Middle frontal gyrus (tissue), 1 donor: Measurements from ENCODE around the gene RUBCN.
"Not testable (repeated sequence)": the region's sequence is repeated elsewhere in the genome, so short reads cannot be mapped to it uniquely, and the experiment has no call there.

Experiments used
- DNase-seq: peaks from one replicate; pipeline ENCODE4 v3.0.0-alpha.2; 2015; ENCODE audit warnings: low spot score; ENCODE audit errors: extremely low spot score

Gene RUBCN

GRCh38 chr3:197686899-197687298 lies 49.8 kb downstream of the RUBCN start:
- no peak for DNase-seq

GRCh38 chr3:197685546-197685945 lies 51.2 kb downstream of the RUBCN start:
- no peak for DNase-seq

GRCh38 chr3:197683191-197683590 lies 53.5 kb downstream of the RUBCN start:
- DNase-seq, result no peak

- DNase-seq, result no peak
Measured at GRCh38 chr3:197682713-197683112, 54.0 kb downstream of the RUBCN start.

- DNase-seq, result no peak
Measured at GRCh38 chr3:197680955-197681521, 55.7 kb downstream of the RUBCN start.

- DNase-seq, result no peak
Measured at GRCh38 chr3:197675951-197676350, 60.8 kb downstream of the RUBCN start.

- no peak for DNase-seq
Measured at GRCh38 chr3:197675563-197675860, 61.2 kb downstream of the RUBCN start.

- DNase-seq, result no peak
Measured at GRCh38 chr3:197674741-197675562, 61.8 kb downstream of the RUBCN start.

GRCh38 chr3:197673170-197673569 lies 63.5 kb downstream of the RUBCN start:
- no peak for DNase-seq

- no peak for DNase-seq
Measured at GRCh38 chr3:197670361-197670760, 66.3 kb downstream of the RUBCN start.

- no peak for DNase-seq
Measured at GRCh38 chr3:197667968-197668367, 68.7 kb downstream of the RUBCN start.

- DNase-seq, result not testable (repeated sequence)
Measured at GRCh38 chr3:197667293-197667692, 69.4 kb downstream of the RUBCN start.

GRCh38 chr3:197666221-197666842 lies 70.4 kb downstream of the RUBCN start:
- not testable (repeated sequence) for DNase-seq

GRCh38 chr3:197665549-197665948 lies 71.2 kb downstream of the RUBCN start:
- DNase-seq, result not testable (repeated sequence)

GRCh38 chr3:197665142-197665491 lies 71.6 kb downstream of the RUBCN start:
- DNase-seq, result not testable (repeated sequence)

GRCh38 chr3:197664414-197665141 lies 72.1 kb downstream of the RUBCN start:
- not testable (repeated sequence) for DNase-seq

GRCh38 chr3:197663367-197664140 lies 73.2 kb downstream of the RUBCN start:
- not testable (repeated sequence) for DNase-seq

GRCh38 chr3:197662352-197662751 lies 74.4 kb downstream of the RUBCN start:
- not testable (repeated sequence) for DNase-seq

- DNase-seq, result not testable (repeated sequence)
Measured at GRCh38 chr3:197661874-197662273, 74.8 kb downstream of the RUBCN start.

- not testable (repeated sequence) for DNase-seq
Measured at GRCh38 chr3:197661234-197661834, 75.4 kb downstream of the RUBCN start.

GRCh38 chr3:197659701-197660100 lies 77.0 kb downstream of the RUBCN start:
- not testable (repeated sequence) for DNase-seq
